Measurements from ENCODE around the gene ATPAF1.

ATPAF1 gene

GRCh38 chr1:46682064-46682463 is 13.9 kb upstream of the ATPAF1 start:
- H3F3A ChIP-seq (ENCODE audit: insufficient read depth, low read length) = no peaks in the 10 kb centered on the region
- no peak overlapping the region for H3K4me2 ChIP-seq (ENCODE audit: low read length)
- H4K20me1 ChIP-seq (ENCODE audit: insufficient read depth, low read length) = no peaks in the 10 kb centered on the region
- H3K79me2 ChIP-seq (ENCODE audit: insufficient read depth, low read length) = no peaks in the 10 kb centered on the region
- H2AFZ ChIP-seq (ENCODE audit: low read length) = no peak overlapping the region
- no peaks in the 10 kb centered on the region for H3K27me3 ChIP-seq (ENCODE audit: insufficient read depth, low read length)
- no peaks in the 10 kb centered on the region for H3K9me2 ChIP-seq (ENCODE audit: low read depth, low read length)
- TF ChIP-seq CTCF (IDR thresholded peaks at IDR 0.05; ENCODE audit: low read length) = no peak
- TF ChIP-seq EZH2 (IDR thresholded peaks at IDR 0.05; ENCODE audit: borderline replicate concordance, low read length) = no peak
- H3K4me1 ChIP-seq (ENCODE audit: insufficient read depth, low read length, severe bottlenecking) = no peaks in the 10 kb centered on the region
- no peaks in the 10 kb centered on the region for H3K9me3 ChIP-seq (ENCODE audit: low read length)
- no peak overlapping the region for H3K4me3 ChIP-seq (ENCODE audit: low read depth, low read length, poor library complexity, severe bottlenecking)
- no peak overlapping the region for H3K9ac ChIP-seq (ENCODE audit: low read length)
- no peak overlapping the region for H3K27ac ChIP-seq (ENCODE audit: low read depth, low read length, poor library complexity, severe bottlenecking)
- H3K36me3 ChIP-seq (ENCODE audit: insufficient read depth, low read length) = peaks cover 89% of the 10 kb centered on the region

GRCh38 chr1:46681333-46682034 is 13.3 kb upstream of the ATPAF1 start:
- Histone ChIP-seq H3K9me2 (ENCODE audit: low read depth, low read length) (no peaks in the 10 kb centered on the region), H3K27me3 (ENCODE audit: insufficient read depth, low read length) (no peaks in the 10 kb centered on the region), H3K9ac (ENCODE audit: low read length) (no peak overlapping the region), H4K20me1 (ENCODE audit: insufficient read depth, low read length) (no peaks in the 10 kb centered on the region), H3K4me2 (ENCODE audit: low read length) (no peak overlapping the region), H3K36me3 (ENCODE audit: insufficient read depth, low read length) (peaks cover 85% of the 10 kb centered on the region), H2AFZ (ENCODE audit: low read length) (no peak overlapping the region), H3K79me2 (ENCODE audit: insufficient read depth, low read length) (no peaks in the 10 kb centered on the region), H3F3A (ENCODE audit: insufficient read depth, low read length) (no peaks in the 10 kb centered on the region), H3K9me3 (ENCODE audit: low read length) (no peaks in the 10 kb centered on the region), H3K4me1 (ENCODE audit: insufficient read depth, low read length, severe bottlenecking) (no peaks in the 10 kb centered on the region), H3K4me3 (ENCODE audit: low read depth, low read length, poor library complexity, severe bottlenecking) (no peak overlapping the region), H3K27ac (ENCODE audit: low read depth, low read length, poor library complexity, severe bottlenecking) (no peak overlapping the region)
- TF ChIP-seq CTCF (IDR thresholded peaks at IDR 0.05; ENCODE audit: low read length) (no peak), EZH2 (IDR thresholded peaks at IDR 0.05; ENCODE audit: borderline replicate concordance, low read length) (no peak)

- H3K9me3 ChIP-seq (ENCODE audit: low read length) = no peaks in the 10 kb centered on the region
- no peak overlapping the region for H2AFZ ChIP-seq (ENCODE audit: low read length)
- no peak overlapping the region for H3K9ac ChIP-seq (ENCODE audit: low read length)
- no peak overlapping the region for H3K27ac ChIP-seq (ENCODE audit: low read depth, low read length, poor library complexity, severe bottlenecking)
- no peaks in the 10 kb centered on the region for H3F3A ChIP-seq (ENCODE audit: insufficient read depth, low read length)
- TF ChIP-seq CTCF (IDR thresholded peaks at IDR 0.05; ENCODE audit: low read length) = no peak
- no peak for TF ChIP-seq EZH2 (IDR thresholded peaks at IDR 0.05; ENCODE audit: borderline replicate concordance, low read length)
- H3K4me1 ChIP-seq (ENCODE audit: insufficient read depth, low read length, severe bottlenecking) = no peaks in the 10 kb centered on the region
- no peak overlapping the region for H3K4me3 ChIP-seq (ENCODE audit: low read depth, low read length, poor library complexity, severe bottlenecking)
- no peaks in the 10 kb centered on the region for H4K20me1 ChIP-seq (ENCODE audit: insufficient read depth, low read length)
- H3K27me3 ChIP-seq (ENCODE audit: insufficient read depth, low read length) = no peaks in the 10 kb centered on the region
- no peaks in the 10 kb centered on the region for H3K79me2 ChIP-seq (ENCODE audit: insufficient read depth, low read length)
- H3K4me2 ChIP-seq (ENCODE audit: low read length) = no peak overlapping the region
- H3K36me3 ChIP-seq (ENCODE audit: insufficient read depth, low read length) = peaks cover 79% of the 10 kb centered on the region
- H3K9me2 ChIP-seq (ENCODE audit: low read depth, low read length) = no peaks in the 10 kb centered on the region
Observed at GRCh38 chr1:46679789-46680573, 11.8 kb upstream of the ATPAF1 start.
